Activated T-cell treated with anti-CD3 and anti-CD28 coated beads, Interleukin-2, amount 50 U/mL, for 72 hours (primary cell): ENCODE results near the gene SEMA6B. TPM values are rescaled to one million over a fixed set of nuclear protein-coding genes. Genes with fewer than 3 reads are reported as not detected.

ENCODE experiments used
- ATAC-seq, 2 donors: fragments of 150-1000 bp; cut with Tn5 transposase; replicated peaks in 1 of 2; 2 replicates each; pipeline ENCODE4 v1.10.0; 2021; ENCODE audit warnings: moderate library complexity in 2 of 2, mild to moderate bottlenecking in 1 of 2
- DNase-seq, 2 donors: peaks; one replicate each; pipeline ENCODE4 v3.0.0; 2021 to 2022; ENCODE audit warnings: mixed read lengths in 1 of 2
- H3K27ac Mint-ChIP-seq: one replicate; pipeline ENCODE4 v1.8.0; 2022; ENCODE audit warnings: mild to moderate bottlenecking, moderate library complexity, mixed read lengths
- H3K27me3 Mint-ChIP-seq: one replicate; pipeline ENCODE4 v1.8.0; 2022; ENCODE audit warnings: low read depth, mixed read lengths
- H3K36me3 Mint-ChIP-seq, 2 donors: one replicate each; pipeline ENCODE4 v1.8.0; 2022; ENCODE audit warnings: mixed read lengths in 2 of 2, mild to moderate bottlenecking in 1 of 2; ENCODE audit not compliant: insufficient read depth in 2 of 2
- H3K4me1 Mint-ChIP-seq: one replicate; pipeline ENCODE4 v1.8.0; 2022; ENCODE audit warnings: low read depth, mixed read lengths
- H3K4me3 Mint-ChIP-seq, 2 donors: one replicate each; pipeline ENCODE4 v1.8.0; 2022; ENCODE audit warnings: mild to moderate bottlenecking in 2 of 2, mixed read lengths in 2 of 2, moderate library complexity in 2 of 2
- H3K9me3 Mint-ChIP-seq, 2 donors: one replicate each; pipeline ENCODE4 v1.8.0; 2022; ENCODE audit warnings: mixed read lengths in 2 of 2
- total RNA-seq, 2 donors: library from RNA; stranded (reverse); gene quantifications; one replicate each; pipeline ENCODE4 v1.2.3, GENCODE V29; 2022

SEMA6B gene
- total RNA-seq, 2 donors from 2014 or later = 0.05 to 0.19 TPM

- no peaks in the 10 kb centered on the region for H3K4me1 Mint-ChIP-seq
- DNase-seq (no peak), ATAC-seq (no peak)
- H3K36me3 Mint-ChIP-seq = no peaks in the 10 kb centered on the region
- no peak overlapping the region for H3K27ac Mint-ChIP-seq
- H3K27me3 Mint-ChIP-seq = no peaks in the 10 kb centered on the region
- H3K9me3 Mint-ChIP-seq = no peaks in the 10 kb centered on the region
- H3K4me3 Mint-ChIP-seq = no peak overlapping the region
These were observed 39.8 kb downstream of the SEMA6B start for GRCh38 chr19:4519521-4520277.

GRCh38 chr19:4519172-4519496 lies 40.4 kb downstream of the SEMA6B start:
- Mint-ChIP-seq H3K9me3 (no peaks in the 10 kb centered on the region), H3K4me3 (no peak overlapping the region), H3K4me1 (no peaks in the 10 kb centered on the region), H3K27ac (no peak overlapping the region), H3K36me3 (no peaks in the 10 kb centered on the region), H3K27me3 (no peaks in the 10 kb centered on the region)
- DNase-seq (no peak), ATAC-seq (no peak)

- no peaks in the 10 kb centered on the region for H3K36me3 Mint-ChIP-seq
- no peaks in the 10 kb centered on the region for H3K4me1 Mint-ChIP-seq
- no peak within 1 kb of the TSS for H3K4me3 Mint-ChIP-seq
- no peaks in the 10 kb centered on the region for H3K9me3 Mint-ChIP-seq
- no peaks in the 10 kb centered on the region for H3K27me3 Mint-ChIP-seq
- no peak within 1 kb of the TSS for H3K27ac Mint-ChIP-seq
- DNase-seq (no peak), ATAC-seq (no peak)
These were observed 40.9 kb downstream of the SEMA6B start, which contains the start of gene PLIN4 for GRCh38 chr19:4518345-4519171. Gene PLIN4 (minus strand): TSS chr19:4518486. CDS start chr19:4518272, 214 bp downstream.

GRCh38 chr19:4517451-4518057 lies 41.9 kb downstream of the SEMA6B start:
- DNase-seq = no peak
- no peaks in the 10 kb centered on the region for H3K27me3 Mint-ChIP-seq
- no peaks in the 10 kb centered on the region for H3K36me3 Mint-ChIP-seq
- no peak overlapping the region for H3K4me3 Mint-ChIP-seq
- ATAC-seq = no peak
- no peak overlapping the region for H3K27ac Mint-ChIP-seq
- no peaks in the 10 kb centered on the region for H3K4me1 Mint-ChIP-seq
- no peaks in the 10 kb centered on the region for H3K9me3 Mint-ChIP-seq

GRCh38 chr19:4516939-4517300 lies 42.6 kb downstream of the SEMA6B start:
- H3K27ac Mint-ChIP-seq = no peak overlapping the region
- no peaks in the 10 kb centered on the region for H3K27me3 Mint-ChIP-seq
- DNase-seq = no peak
- no peaks in the 10 kb centered on the region for H3K4me1 Mint-ChIP-seq
- no peak for ATAC-seq
- no peaks in the 10 kb centered on the region for H3K36me3 Mint-ChIP-seq
- no peaks in the 10 kb centered on the region for H3K9me3 Mint-ChIP-seq
- no peak overlapping the region for H3K4me3 Mint-ChIP-seq

- Mint-ChIP-seq H3K27ac (no peak overlapping the region), H3K9me3 (no peaks in the 10 kb centered on the region), H3K36me3 (no peaks in the 10 kb centered on the region), H3K27me3 (no peaks in the 10 kb centered on the region), H3K4me3 (no peak overlapping the region), H3K4me1 (no peaks in the 10 kb centered on the region)
- DNase-seq (no peak), ATAC-seq (no peak)
These were observed 43.1 kb downstream of the SEMA6B start for GRCh38 chr19:4516199-4516938.

- H3K4me1 Mint-ChIP-seq = no peaks in the 10 kb centered on the region
- no peaks in the 10 kb centered on the region for H3K36me3 Mint-ChIP-seq
- H3K9me3 Mint-ChIP-seq = no peaks in the 10 kb centered on the region
- no peak for DNase-seq
- no peak overlapping the region for H3K4me3 Mint-ChIP-seq
- no peak overlapping the region for H3K27ac Mint-ChIP-seq
- no peak for ATAC-seq
- H3K27me3 Mint-ChIP-seq = no peaks in the 10 kb centered on the region
These were observed 43.8 kb downstream of the SEMA6B start for GRCh38 chr19:4515732-4516131.

- no peaks in the 10 kb centered on the region for H3K36me3 Mint-ChIP-seq
- H3K27me3 Mint-ChIP-seq = no peaks in the 10 kb centered on the region
- no peak for ATAC-seq
- no peaks in the 10 kb centered on the region for H3K4me1 Mint-ChIP-seq
- H3K27ac Mint-ChIP-seq = no peak overlapping the region
- H3K4me3 Mint-ChIP-seq = no peak overlapping the region
- DNase-seq = no peak
- no peaks in the 10 kb centered on the region for H3K9me3 Mint-ChIP-seq
These were observed 46.2 kb downstream of the SEMA6B start for GRCh38 chr19:4513248-4513647.

GRCh38 chr19:4512070-4512469 lies 47.4 kb downstream of the SEMA6B start:
- ATAC-seq = no peak
- Mint-ChIP-seq H3K9me3 (no peaks in the 10 kb centered on the region), H3K36me3 (no peaks in the 10 kb centered on the region), H3K27ac (no peak overlapping the region), H3K4me1 (no peaks in the 10 kb centered on the region), H3K4me3 (no peak overlapping the region), H3K27me3 (no peaks in the 10 kb centered on the region)
- no peak for DNase-seq

- H3K27ac Mint-ChIP-seq = no peak overlapping the region
- no peaks in the 10 kb centered on the region for H3K9me3 Mint-ChIP-seq
- H3K27me3 Mint-ChIP-seq = no peaks in the 10 kb centered on the region
- DNase-seq (no peak), ATAC-seq (no peak)
- H3K4me1 Mint-ChIP-seq = peaks cover 3% of the 10 kb centered on the region
- H3K4me3 Mint-ChIP-seq = no peak overlapping the region
- H3K36me3 Mint-ChIP-seq = no peaks in the 10 kb centered on the region
These were observed 48.0 kb downstream of the SEMA6B start for GRCh38 chr19:4511300-4512054.

- Mint-ChIP-seq H3K27me3 (no peaks in the 10 kb centered on the region), H3K27ac (no peak overlapping the region), H3K4me1 (peaks cover 7% of the 10 kb centered on the region), H3K4me3 (no peak overlapping the region), H3K9me3 (no peaks in the 10 kb centered on the region), H3K36me3 (peaks cover 0 to 3% of the 10 kb centered on the region in 2 donors)
- ATAC-seq = peak in 1 of 2 donors; percentile 21
- no peak for DNase-seq
These were observed 48.8 kb downstream of the SEMA6B start for GRCh38 chr19:4510435-4511255.

GRCh38 chr19:4508698-4509097 lies 50.8 kb downstream of the SEMA6B start:
- H3K4me3 Mint-ChIP-seq = no peak overlapping the region
- H3K36me3 Mint-ChIP-seq = peaks cover 0 to 3% of the 10 kb centered on the region in 2 donors
- H3K9me3 Mint-ChIP-seq = no peaks in the 10 kb centered on the region
- DNase-seq = no peak
- H3K27ac Mint-ChIP-seq = no peak overlapping the region
- peaks cover 7% of the 10 kb centered on the region for H3K4me1 Mint-ChIP-seq
- no peaks in the 10 kb centered on the region for H3K27me3 Mint-ChIP-seq
- no peak for ATAC-seq
